Sciatic nerve (tissue), 2 donors: Measurements from ENCODE around the gene PSMD13. TPM values are rescaled to one million over a fixed set of nuclear protein-coding genes. Genes with fewer than 3 reads are reported as not detected.

Experiments used
- ATAC-seq: fragments of 200-7000 bp; cut with Tn5 transposase; one replicate; pipeline ENCODE4 v1.9.1; 2020; ENCODE audit warnings: mild to moderate bottlenecking, moderate library complexity
- DNase-seq: peaks from one replicate; pipeline ENCODE4 v3.0.0-alpha.2; 2020; ENCODE audit warnings: low spot score
- intact Hi-C: fragments of 100-400 bp; cut with DNase I; formaldehyde crosslinking; loops from one replicate; pipeline ENCODE4 v1.14.2; 2022
- total RNA-seq: library from RNA; stranded (reverse); fragmentation: NEBNext Ultra II Directional; extraction: Animal tissue kit (Norgen Biotek cat#: 25700); gene quantifications from one replicate; pipeline ENCODE4 v1.2.1, GENCODE V29; 2021
- donor health status: DM: no; HTN: no; CAD: no.
- donor health status: DM: no; HTN: no; CAD: no.

Gene PSMD13
- total RNA-seq, 1 donor from 2014 or later, result 79.4 TPM

DNA sequence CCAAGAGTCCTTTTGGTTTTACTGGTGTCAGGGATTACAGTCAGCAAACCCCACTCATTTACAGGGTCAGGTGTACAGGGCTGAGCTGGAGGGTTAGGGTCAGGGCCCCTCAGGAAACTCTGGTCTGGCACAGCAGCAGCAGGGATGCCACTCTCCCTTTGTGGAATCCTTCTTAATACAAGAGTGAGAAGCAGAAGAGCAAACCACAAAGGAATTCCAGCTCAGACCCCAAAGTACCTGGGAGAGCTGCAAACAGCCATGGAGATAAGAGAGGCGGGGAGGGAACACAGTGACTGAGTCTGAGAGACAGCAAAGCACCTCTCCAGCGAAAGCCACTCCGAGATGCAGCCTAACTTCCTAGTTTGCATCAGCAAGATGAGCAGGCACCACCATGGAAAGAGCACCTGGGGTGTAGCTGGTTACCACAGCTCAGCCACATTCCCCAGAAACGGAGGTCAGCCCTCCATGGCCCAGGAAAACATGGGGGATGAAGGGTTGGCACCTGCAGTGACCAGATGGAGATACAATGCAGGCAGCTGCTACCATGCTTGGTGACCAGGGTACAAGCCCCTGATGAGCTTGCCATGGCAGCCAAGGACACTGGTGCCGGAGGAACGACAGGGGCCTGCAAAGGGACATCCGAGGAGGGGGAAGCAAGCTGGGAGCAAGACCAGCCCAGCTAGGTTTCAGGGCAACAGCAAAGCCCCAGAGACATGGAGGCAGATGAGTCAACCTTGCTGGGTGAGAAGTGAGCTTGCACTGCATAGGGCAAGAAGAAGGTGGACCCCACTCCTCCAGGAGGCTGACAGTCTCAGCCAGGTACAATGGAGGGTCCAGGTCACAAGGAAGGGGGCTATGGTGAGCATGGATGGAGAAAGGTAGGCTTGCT, 33.5 kb upstream of the PSMD13 start:
- intact Hi-C loops, result no loop called here
- no peak for ATAC-seq

GRCh38 chr11:203945-204586, 32.7 kb upstream of the PSMD13 start:
- intact Hi-C loops, result no loop called here
- ATAC-seq (no peak), DNase-seq (no peak)

More for the DNA sequence above, 33.5 kb upstream of the PSMD13 start:
- no peak for DNase-seq

- DNase-seq (peak; percentile 51), ATAC-seq (no peak)
- intact Hi-C loops, result no loop called here
Measured at GRCh38 chr11:204587-205109, 32.1 kb upstream of the PSMD13 start.

GRCh38 chr11:205221-206001, 31.4 kb upstream of the PSMD13 start:
- intact Hi-C loops, result no loop called here
- ATAC-seq (no peak), DNase-seq (no peak)

GRCh38 chr11:206002-206384, 30.8 kb upstream of the PSMD13 start:
- intact Hi-C loops, result no loop called here
- ATAC-seq (no peak), DNase-seq (no peak)

DNA sequence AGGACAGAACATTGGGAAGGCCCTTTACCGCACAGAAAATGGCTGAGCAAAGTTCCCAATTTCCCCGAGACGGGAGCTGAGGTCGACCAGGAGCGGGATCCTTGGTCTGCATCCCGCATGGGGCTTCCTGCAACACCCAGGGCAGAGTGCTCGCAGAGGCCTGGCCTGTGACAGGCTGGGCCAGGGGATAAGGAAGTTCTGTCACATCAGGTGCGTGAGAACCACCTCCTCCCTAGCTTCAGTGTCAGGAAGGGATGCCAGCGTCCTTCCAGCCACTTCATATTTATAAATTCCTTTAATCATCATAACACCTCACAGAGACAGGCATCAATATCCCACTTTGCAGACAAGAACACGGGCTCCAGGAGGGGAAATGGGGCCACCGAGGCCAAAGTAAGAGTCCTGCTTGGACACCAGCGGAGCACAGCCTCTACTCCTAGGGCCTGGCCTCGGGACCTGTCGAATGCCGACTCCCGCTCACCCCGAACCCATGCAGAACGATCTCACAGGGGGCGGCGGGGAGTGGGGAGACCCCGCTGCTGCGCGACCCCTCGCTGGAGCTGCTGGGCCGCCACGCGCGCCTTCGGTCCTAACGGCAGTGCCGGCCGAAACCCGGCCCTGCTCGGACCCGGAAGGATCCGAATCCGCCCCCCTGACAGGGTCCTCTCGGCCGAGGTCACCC, 30.1 kb upstream of the PSMD13 start:
- DNase-seq (no peak), ATAC-seq (no peak)
- intact Hi-C loops, result no loop called here

DNA sequence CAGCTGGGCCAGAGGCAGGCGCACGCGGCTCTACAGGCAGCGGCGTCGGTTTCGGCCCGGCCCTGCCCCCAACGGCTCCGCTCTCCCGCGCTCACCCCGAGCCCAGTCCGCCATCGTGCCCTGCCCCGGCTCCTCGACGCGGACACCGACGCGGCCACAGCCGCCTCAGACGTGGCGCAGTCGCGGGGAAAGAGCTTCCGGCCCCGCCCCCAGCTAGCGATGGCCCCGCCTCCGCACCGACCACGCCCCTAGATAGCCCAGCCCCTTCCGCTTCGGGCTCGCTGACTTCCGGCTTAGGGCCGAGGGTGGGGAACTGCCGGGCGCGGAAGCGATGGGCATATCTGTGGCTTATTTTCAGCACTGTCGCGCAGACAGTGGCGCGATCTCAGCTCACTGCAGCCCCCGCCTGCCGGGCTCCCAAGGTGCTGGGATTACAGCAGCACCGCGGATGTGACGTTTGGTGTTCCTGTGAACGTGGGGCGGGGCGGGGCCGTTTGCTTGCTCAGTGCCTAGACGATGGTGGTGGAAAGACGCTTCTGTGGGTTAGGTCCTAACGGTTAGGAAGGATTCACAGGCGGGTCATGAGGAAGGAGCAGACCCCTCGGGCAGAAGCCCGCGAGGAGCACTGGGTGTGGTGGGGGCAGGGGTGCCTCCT, 29.4 kb upstream of the PSMD13 start, which contains the start of the genes BET1L and RIC8A:
TSS of gene BET1L (minus strand) at position 192 of the 655 bp plus-strand sequence. CDS start at position 114, 78 bp downstream.
TSS of gene RIC8A (plus strand) at position 501 of the 655 bp plus-strand sequence. CDS start 1,147 bp downstream, outside the sequence.
- ATAC-seq, result peak; percentile 95
- intact Hi-C loops, result no loop called here
- peak; percentile 97 for DNase-seq

DNA sequence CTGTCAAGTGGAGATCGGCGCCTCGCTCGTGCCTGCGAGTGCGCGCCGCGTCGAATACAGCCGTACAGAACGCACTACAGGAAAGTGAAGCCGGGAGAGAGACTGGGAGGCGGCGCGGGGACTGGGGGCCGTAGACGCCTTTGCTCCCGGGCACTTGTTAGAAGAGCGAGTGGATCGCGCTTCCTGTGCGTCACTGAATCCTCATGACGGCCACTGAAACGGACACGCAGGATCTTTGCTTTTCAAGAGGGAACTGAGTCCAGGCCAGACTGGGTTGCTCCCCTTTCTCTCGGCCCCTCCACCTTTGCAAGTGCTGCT, 29.0 kb upstream of the PSMD13 start:
- DNase-seq (no peak), ATAC-seq (peak; percentile 9)
- intact Hi-C loops, result no loop called here

GRCh38 chr11:208181-208916, 28.4 kb upstream of the PSMD13 start:
- DNase-seq (peak; percentile 88), ATAC-seq (peak; percentile 85)
- intact Hi-C loops, result no loop called here

DNA sequence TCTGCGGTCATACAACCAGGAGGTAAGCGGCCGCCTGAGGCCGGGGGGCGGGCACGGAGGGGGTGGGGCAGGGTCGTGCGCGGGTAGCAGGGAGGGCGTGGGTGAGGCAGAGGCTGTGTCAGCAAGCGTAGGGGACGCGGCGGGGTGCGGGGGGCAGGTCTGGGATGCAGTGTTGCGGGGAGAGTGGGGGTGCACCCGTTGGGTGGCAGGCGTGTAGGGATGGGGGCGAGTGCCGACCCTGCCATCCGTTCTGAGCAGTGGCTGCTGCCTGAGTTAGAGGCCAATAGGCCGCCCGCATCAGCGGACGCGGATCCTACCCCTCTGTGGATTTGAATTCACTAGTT, 27.9 kb upstream of the PSMD13 start:
- intact Hi-C loops, result no loop called here
- peak; percentile 78 for DNase-seq
- no peak for ATAC-seq

- no peak for ATAC-seq
- DNase-seq, result peak; percentile 61
- intact Hi-C loops, result no loop called here
Measured at GRCh38 chr11:209275-210121, 27.3 kb upstream of the PSMD13 start.

DNA sequence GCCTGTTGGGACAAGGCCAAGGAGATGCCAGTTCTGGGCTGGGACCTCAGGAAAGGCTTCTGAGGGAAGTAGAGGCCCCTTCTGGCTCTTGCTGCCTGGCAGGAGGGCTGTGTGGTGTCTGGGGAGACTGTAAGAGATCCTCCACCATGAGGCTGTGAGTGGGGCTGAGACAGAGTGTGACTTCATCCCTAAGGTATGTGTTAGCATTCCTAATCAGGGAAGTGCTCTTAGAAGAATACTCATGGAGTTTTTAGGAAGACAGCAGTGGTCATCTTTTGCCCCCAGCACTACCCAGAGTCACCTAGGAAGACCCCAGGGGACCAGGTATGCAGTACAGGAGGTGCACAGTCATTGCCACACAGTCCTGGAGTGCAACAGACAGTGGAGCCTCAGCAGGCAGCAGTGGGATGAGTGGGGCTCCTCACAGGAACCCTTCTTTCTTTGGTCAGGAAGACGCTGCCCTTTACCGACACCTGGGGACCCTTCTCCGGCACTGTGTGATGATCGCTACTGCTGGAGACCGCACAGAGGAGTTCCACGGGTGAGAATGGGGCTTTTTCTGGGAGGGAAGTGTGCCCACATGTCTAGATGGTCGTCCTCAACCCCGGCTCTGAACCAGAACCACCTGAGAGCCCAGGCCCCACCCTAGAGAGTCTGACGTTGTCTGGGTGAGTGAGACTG, 26.5 kb upstream of the PSMD13 start:
- ATAC-seq, result no peak
- intact Hi-C loops, result no loop called here
- DNase-seq, result peak; percentile 54

DNA sequence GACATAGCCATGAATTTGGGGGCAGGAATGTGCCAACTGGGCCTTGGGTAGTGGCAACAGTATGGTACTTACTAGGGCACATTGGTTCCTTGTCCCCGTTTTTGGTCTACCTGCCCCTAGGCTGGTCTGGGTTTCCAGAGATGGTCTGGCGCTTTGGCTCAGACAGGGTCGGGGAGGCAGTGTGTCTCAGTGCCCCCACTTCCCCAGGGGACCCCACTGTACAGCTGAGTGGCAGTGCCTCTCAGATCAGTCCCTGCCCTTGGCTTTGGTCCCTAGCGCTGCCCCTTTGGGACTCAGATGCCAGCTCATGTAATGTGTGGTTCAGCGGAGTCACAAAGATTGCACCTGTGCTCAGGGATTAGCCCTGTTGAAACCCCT, 26.0 kb upstream of the PSMD13 start:
- no peak for ATAC-seq
- peak; percentile 60 for DNase-seq

DNA sequence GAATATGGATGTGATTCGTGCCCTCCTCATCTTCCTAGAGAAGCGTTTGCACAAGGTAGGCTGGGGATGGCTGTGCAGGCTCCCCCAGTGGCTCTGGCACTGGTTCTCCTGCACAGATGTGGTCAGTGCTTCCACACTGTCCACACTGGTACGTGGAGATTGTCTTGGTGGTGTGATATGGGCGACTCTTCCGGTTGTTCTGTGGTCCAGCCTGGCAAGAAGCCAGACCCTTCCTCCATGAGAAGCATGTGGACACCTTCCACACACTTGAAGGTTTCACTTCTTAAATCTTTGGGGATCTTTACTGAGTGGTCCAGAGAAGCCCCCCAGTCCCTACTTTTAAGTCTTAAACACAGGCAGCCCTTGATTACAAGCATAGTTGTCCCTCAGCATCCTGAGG, 25.5 kb upstream of the PSMD13 start:
- no peak for ATAC-seq
- intact Hi-C loops, result no loop called here
- peak; percentile 57 for DNase-seq

More for the DNA sequence above, 26.0 kb upstream of the PSMD13 start:
- intact Hi-C loops, result no loop called here

DNA sequence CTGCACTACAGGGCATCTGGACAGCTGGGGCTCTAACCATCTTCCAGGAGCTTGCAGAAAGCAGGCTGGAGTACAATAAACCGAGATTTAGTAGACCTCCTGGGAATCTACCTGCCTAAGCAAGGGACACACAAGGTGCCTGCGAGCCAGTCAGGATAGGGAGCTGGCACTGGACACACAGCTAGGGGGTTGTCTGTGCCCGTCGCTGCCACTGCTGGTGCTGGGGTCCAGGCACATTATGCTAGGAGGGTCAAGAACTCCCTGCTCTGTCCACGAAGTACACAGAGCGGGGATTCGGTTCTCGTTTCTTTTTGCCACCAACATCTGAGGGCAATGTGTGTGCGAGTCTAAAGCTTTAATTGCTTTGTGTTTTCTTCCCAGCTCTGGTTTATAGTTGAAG, 25.0 kb upstream of the PSMD13 start:
- no peak for ATAC-seq
- intact Hi-C loops, result no loop called here
- DNase-seq, result peak; percentile 17
